GM21825 (cell line): ENCODE measurements around the gene ARHGEF7.

Experiments used
- ATAC-seq: cut with Tn5 transposase; IDR thresholded peaks from one replicate; pipeline ENCODE4 v1.9.1; 2021; ENCODE audit warnings: mild to moderate bottlenecking, moderate library complexity; ENCODE audit not compliant: unreplicated experiment

ARHGEF7 gene

GRCh38 chr13:111322001-111322915 lies 207.1 kb downstream of the ARHGEF7 start:
- no peak for ATAC-seq

GRCh38 chr13:111322916-111323331 lies 207.8 kb downstream of the ARHGEF7 start:
- no peak for ATAC-seq

- no peak for ATAC-seq
These were observed 208.4 kb downstream of the ARHGEF7 start for GRCh38 chr13:111323549-111323948.

- ATAC-seq, result no peak
These were observed 209.0 kb downstream of the ARHGEF7 start for GRCh38 chr13:111323950-111324651.

GRCh38 chr13:111324736-111325135 lies 209.6 kb downstream of the ARHGEF7 start:
- no peak for ATAC-seq

GRCh38 chr13:111325146-111325890 lies 210.2 kb downstream of the ARHGEF7 start:
- ATAC-seq, result no peak

- ATAC-seq, result no peak
These were observed 211.0 kb downstream of the ARHGEF7 start for GRCh38 chr13:111325941-111326620.

GRCh38 chr13:111326621-111326965 lies 211.5 kb downstream of the ARHGEF7 start:
- ATAC-seq, result no peak

GRCh38 chr13:111326981-111327642 lies 212.0 kb downstream of the ARHGEF7 start:
- ATAC-seq, result no peak

GRCh38 chr13:111327730-111328573 lies 212.8 kb downstream of the ARHGEF7 start:
- no peak for ATAC-seq

- no peak for ATAC-seq
These were observed 213.7 kb downstream of the ARHGEF7 start for GRCh38 chr13:111328574-111329410.

- no peak for ATAC-seq
These were observed 214.5 kb downstream of the ARHGEF7 start for GRCh38 chr13:111329641-111330040.

- ATAC-seq, result no peak
These were observed 215.0 kb downstream of the ARHGEF7 start for GRCh38 chr13:111330066-111330610.

GRCh38 chr13:111335298-111335697 lies 220.2 kb downstream of the ARHGEF7 start:
- no peak for ATAC-seq

GRCh38 chr13:111336666-111337065 lies 221.6 kb downstream of the ARHGEF7 start:
- ATAC-seq, result no peak

GRCh38 chr13:111337206-111337605 lies 222.1 kb downstream of the ARHGEF7 start:
- ATAC-seq, result no peak

GRCh38 chr13:111337741-111338140 lies 222.6 kb downstream of the ARHGEF7 start:
- no peak for ATAC-seq

- no peak for ATAC-seq
These were observed 223.7 kb downstream of the ARHGEF7 start for GRCh38 chr13:111338841-111339240.
